ENCODE results near the gene NT5DC2.

The NT5DC2 gene

DNA sequence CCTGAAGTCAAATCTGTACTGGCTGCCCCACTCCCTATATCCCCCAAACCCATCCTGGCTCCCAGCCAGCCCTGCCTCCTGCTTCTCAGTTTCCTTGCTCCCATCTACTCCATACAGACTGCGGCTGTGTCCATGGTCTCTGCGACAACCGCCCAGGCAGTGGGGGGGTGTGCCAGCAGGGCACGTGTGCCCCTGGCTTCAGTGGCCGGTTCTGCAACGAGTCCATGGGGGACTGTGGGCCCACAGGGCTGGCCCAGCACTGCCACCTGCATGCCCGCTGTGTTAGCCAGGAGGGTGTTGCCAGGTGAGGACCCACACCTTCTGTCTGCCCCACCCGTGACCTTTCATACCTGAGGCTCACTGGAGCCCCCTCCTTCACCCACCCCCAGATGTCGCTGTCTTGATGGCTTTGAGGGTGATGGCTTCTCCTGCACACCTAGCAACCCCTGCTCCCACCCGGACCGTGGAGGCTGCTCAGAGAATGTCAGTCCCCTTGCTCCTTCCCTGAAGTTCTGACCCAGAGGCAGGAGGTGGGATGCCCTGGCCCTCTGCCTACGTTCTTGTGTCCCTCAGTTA is 23.8 kb downstream of the NT5DC2 start:
- no peak for DNase-seq

- no peak for DNase-seq
Measured at GRCh38 chr3:52507359-52507758, 26.3 kb downstream of the NT5DC2 start.

GRCh38 chr3:52506266-52506966 is 27.2 kb downstream of the NT5DC2 start:
- DNase-seq = no peak

DNA sequence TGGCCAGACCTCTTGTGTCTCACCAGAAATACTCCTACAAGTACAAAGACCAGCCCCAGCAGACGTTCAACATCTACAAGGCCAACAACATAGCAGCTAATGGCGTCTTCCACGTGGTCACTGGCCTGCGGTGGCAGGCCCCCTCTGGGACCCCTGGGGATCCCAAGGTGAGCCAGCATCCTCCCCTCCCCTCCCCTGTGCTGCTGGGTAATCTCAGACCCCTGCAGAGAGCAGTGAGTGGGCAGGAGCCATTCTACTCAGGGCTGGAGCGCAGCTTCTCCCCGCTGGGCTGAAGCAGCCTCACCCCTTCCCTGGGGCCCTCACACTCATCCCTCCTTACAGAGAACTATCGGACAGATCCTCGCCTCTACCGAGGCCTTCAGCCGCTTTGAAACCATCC is 28.7 kb downstream of the NT5DC2 start:
- no peak for DNase-seq

DNA sequence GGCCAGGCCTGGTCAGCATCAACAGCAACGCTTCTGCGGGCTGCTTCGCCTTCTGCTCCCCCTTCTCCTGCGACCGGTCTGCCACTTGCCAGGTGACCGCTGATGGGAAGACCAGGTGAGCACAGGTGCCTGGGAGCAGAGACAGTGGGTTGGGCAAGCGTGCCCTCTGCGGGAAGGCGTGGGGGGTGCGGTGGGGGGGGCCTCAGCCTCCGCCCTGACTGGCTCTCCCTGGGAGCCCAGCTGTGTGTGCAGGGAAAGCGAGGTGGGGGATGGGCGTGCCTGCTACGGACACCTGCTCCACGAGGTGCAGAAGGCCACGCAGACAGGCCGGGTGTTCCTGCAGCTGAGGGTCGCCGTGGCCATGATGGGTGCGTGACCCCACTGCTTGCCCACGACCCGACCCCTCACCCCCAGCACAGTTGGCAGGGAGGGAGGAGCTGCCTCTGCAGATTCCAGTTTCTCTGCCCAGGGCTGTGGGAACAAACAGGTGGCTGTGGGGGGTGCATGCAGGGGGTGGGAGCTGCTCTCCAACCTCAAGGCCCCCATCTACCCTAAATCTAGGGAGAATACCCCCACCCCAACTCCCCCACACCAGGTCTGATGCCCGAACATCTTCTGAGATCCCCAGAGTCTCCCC is 29.8 kb downstream of the NT5DC2 start:
- no peak for DNase-seq

- no peak for DNase-seq
Measured at GRCh38 chr3:52502808-52503350, 30.8 kb downstream of the NT5DC2 start.

DNA sequence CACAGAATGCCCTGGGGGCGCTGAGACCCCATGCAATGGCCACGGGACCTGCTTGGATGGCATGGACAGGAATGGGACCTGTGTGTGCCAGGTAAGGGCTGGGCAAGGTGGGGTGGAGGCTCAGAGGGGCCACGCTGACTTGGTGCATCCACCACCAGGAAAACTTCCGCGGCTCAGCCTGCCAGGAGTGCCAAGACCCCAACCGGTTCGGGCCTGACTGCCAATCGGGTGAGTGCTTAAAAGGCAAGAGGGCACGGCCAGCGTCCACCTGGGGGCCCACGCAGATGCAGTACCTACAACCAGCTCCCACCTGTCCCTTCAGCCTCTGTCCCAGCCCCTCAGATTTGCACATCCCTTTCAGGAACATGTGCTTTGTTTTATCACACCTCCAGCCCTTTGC is 31.7 kb downstream of the NT5DC2 start:
- no peak for DNase-seq

DNA sequence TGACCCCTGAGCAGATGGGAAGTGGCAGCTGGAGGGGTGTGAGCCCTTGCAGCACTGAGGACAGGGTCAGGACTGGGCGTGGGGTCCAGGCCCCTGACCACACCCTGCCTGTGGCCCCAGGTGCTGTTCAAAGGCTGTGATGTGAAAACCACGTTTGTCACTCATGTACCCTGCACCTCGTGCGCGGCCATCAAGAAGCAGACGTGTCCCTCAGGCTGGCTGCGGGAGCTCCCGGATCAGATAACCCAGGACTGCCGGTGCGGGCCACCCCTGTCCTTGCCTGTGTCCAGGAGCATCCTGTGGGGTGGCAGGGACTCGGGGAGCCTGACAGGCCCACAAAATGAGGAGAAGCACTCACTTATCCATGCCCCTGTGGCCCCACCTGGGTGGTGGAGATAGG is 32.6 kb downstream of the NT5DC2 start:
- no peak for DNase-seq

- DNase-seq = no peak
Measured at GRCh38 chr3:52498137-52499054, 35.3 kb downstream of the NT5DC2 start.

DNA sequence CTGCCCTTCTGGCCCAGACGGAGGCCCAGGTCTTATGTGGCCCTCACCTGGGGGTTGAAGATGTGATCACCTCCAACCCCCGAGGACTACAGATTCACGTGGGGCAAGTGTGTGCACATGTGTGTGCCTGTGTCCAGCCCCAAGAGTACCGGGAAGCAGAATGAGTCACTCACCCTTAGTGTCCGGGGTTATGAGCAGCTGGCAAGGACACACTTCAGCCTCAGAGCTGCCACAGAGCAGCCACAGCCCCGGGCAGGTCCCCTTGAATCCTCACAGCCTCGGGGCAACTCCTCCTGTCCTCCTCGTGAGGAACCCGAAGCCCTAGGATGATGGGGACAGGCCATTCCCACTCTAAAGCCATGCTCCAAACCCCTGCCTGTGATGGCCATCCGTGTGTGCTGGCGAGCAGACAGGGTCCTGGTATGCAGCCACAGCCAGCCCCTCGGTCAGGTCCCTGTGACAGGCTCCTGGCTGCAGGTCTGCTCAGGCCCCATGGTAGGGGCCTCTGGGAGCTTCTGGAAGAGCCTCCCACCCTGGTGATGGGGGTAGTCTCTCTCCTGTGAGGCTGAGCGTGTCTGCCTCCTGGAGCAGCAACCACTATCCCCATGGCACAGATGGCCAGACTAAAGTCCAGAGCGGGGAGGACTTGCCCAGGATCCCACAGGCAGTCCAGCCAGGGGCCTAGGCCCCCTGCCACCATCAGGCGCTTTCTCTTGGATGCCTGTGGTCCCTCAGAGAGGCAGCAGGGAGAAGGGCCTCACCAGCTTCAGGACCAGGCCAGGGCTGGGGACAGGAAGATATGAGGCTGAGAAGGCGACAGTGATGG is 37.7 kb downstream of the NT5DC2 start:
- DNase-seq = no peak

DNA sequence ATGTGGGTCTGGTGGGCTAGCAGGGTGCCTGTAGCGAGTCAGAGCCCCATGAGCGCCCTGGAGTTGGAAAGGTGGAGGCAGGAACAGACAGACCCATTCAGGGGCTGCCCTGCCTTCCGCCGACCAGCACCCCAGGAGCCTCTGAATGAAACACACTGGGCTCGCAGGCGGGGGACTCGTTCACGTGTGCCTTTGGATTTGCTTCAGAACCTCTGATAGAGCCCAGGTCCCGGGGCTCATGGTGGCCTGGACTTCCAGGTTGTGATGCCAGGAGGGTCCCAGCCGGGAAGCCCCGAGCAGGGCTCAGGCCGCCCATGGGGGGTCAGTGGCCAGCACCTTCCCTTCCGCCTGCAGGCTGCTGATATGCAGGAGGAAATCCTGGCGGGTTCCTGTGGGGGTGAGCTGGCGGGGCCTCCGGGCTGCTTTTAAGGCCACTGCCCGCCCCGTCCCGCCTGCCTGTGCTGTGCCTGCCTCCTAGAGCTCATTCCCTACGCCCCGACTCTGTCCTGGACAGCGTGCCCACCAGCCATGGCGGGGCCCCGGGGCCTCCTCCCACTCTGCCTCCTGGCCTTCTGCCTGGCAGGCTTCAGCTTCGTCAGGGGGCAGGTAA is 38.7 kb downstream of the NT5DC2 start, which contains the start of gene STAB1:
Gene STAB1, plus strand, starts transcription at position 453 of the 610 bp plus-strand sequence. Its CDS starts 76 bp downstream, at position 529.
- DNase-seq = no peak

GRCh38 chr3:52494445-52494844 is 39.2 kb downstream of the NT5DC2 start:
- DNase-seq = no peak

DNA sequence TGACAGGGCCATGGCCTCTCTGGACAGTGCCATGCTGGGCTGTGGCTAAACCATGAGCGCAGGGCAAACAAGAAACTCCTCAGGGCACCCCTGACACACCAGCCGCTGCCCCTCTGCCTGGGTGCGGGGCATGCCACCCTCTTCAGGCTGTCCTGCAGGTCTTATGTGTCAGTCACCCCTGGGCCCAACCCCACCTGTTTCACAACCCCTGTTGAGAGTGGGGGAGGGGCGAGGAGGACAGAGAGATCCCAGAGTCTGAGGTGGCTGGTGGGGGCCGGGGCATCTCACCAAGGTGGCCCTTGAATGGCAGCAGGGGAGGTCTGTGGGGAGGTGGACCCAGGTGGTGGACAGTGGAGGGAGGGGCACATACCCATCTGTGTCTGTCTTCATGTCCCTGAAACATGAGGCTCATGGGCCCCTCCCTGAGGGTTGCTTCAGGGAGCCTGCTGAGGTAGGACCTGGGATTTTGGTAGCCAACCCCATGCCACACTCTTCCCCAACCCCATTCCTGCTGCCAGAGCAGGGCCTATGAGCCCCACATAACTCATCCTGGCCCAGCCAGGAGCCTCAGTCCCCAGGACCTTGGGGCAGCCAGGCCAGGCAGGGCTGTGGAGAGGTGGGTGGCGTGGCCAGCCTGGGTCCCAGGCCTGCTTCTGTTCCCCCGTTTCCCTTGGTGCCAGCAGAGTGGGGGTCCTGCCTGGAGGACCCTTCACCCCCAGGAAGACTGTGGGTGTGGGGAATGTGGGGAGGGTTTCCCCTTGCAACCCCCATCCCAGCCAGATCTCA is 40.2 kb downstream of the NT5DC2 start:
- DNase-seq = no peak

DNA sequence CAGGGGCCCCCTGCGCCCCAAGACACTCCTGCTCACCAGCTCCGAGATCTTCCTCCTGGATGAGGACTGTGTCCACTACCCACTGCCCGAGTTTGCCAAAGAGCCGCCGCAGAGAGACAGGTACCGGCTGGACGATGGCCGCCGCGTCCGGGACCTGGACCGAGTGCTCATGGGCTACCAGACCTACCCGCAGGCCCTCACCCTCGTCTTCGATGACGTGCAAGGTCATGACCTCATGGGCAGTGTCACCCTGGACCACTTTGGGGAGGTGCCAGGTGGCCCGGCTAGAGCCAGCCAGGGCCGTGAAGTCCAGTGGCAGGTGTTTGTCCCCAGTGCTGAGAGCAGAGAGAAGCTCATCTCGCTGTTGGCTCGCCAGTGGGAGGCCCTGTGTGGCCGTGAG is 41.6 kb downstream of the NT5DC2 start:
- no peak for DNase-seq

GRCh38 chr3:52490939-52491526 is 42.6 kb downstream of the NT5DC2 start:
- DNase-seq = no peak

DNA sequence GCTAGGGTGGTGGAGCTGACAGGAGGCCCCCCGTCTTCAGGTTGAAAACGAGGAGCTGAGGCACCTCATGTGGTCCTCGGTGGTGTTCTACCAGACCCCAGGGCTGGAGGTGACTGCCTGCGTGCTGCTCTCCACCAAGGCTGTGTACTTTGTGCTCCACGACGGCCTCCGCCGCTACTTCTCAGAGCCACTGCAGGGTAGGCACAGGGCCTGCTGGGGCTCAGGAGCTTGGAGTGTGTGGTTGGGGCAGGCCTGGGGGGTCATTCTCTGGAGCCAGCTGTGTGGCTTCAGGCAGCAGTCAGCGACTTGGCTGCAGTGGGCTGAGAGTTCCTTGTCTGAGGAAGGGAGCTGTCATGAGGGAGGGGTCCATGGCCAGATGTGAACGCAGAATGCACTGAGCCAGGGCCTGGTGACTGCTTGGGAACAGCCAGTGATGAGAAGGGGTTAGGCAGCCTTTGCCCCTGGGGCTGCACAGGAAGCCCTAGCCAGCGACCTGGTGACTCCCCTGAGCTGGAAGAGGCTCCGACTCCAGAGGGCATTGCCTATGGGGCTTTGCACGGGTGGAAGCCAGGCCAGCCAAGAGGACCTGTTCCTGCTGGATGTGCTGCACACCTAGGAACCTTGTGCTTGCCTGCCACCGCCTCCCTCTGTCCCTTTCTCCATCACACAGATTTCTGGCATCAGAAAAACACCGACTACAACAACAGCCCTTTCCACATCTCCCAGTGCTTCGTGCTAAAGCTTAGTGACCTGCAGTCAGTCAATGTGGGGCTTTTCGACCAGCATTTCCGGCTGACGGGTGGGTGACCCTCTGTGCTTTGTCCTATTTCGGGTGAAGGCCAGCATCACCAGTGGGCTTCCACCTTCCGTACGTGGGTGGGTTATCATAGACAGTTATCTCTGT is 43.4 kb downstream of the NT5DC2 start:
- no peak for DNase-seq

DNA sequence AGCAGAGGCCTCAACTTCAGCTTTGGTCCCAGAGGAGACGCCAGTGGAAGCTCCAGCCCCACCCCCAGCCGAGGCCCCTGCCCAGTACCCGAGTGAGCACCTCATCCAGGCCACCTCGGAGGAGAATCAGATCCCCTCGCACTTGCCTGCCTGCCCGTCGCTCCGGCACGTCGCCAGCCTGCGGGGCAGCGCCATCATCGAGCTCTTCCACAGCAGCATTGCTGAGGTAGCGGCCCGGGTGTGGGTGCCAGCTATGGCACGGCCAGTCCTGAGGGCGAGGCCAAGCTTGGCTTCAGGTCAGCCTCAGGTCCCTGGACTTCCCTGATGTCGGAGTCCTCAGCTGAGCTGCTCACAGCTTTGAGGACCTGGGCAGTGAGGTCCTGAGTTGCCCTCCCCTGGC is 44.2 kb downstream of the NT5DC2 start:
- no peak for DNase-seq

DNA sequence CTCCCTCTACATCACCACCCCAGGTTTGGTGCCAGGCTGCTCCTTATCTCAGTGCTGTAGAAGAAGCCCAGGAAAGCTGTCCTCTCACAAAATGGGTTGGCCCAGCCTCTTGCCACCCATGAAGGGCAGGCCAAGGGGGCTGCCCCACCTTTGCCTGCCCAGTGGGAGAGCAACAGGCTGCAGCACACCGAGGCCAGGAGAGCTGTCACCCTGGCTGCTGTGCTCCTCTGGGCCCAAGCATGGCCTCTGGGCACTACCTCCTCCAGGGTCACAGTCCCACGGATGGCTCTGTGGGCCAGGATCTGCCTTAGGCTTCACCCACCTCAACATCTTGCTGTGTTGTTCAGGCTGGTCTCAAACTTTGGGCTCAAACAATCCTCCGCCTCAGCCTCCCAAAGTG is 44.9 kb downstream of the NT5DC2 start:
- DNase-seq = no peak
